PC-3 (cell line): ENCODE results near the gene ISG20. TPM values are rescaled to one million over a fixed set of nuclear protein-coding genes. Genes with fewer than 3 reads are reported as not detected.

Experiments used
- ATAC-seq: fragments of 200-7000 bp; cut with Tn5 transposase; 2 replicates; pipeline ENCODE4 v1.9.1; 2020; ENCODE audit warnings: mild to moderate bottlenecking, moderate library complexity
- BruUV-seq: library from RNA; stranded (reverse); fragments of 400-500 nt; replicated peaks from 2 replicates; lab custom pipeline; 2021; lab: Mats Ljungman, UMichigan
- CTCF ChIA-PET: fragments of 300-600 bp; sonication (Branson Sonifier 250); formaldehyde crosslinking; loops from one replicate; lab custom pipeline; 2022; ENCODE audit warnings: antibody characterized with exemption; lab: Charles Lee
- POLR2A ChIA-PET: fragments of 300-600 bp; sonication (Branson Sonifier 250); formaldehyde crosslinking; loops from one replicate; lab custom pipeline; 2022; ENCODE audit warnings: antibody characterized with exemption; ENCODE audit not compliant: unreplicated experiment; lab: Charles Lee
- DNase-seq: peaks from one replicate; pipeline ENCODE4 v3.0.0-alpha.2; 2015
- H2AFZ ChIP-seq: fragments of 300-600 bp; sonication (generic); 2 replicates; pipeline ENCODE4 v1.6.0; 2016; ENCODE audit warnings: antibody characterized with exemption, low read length
- H3F3A ChIP-seq: fragments of 300-600 bp; sonication (generic); one replicate; pipeline ENCODE4 v1.6.0; 2017; ENCODE audit warnings: antibody characterized with exemption, low read length, control low read depth, mild to moderate bottlenecking; ENCODE audit not compliant: unreplicated experiment
- H3K27ac ChIP-seq: fragments of 300-600 bp; sonication (generic); 2 replicates; pipeline ENCODE4 v1.5.1; 2016; ENCODE audit warnings: mild to moderate bottlenecking, low read length
- H3K27me3 ChIP-seq: fragments of 300-600 bp; sonication (generic); 2 replicates; pipeline ENCODE4 v1.6.1; 2016; ENCODE audit warnings: low read length, mixed read lengths
- H3K36me3 ChIP-seq: fragments of 300-600 bp; sonication (generic); 2 replicates; pipeline ENCODE4 v1.6.1; 2016; ENCODE audit warnings: low read depth, mixed run types, low read length, mixed read lengths
- H3K4me1 ChIP-seq: fragments of 300-600 bp; sonication (generic); 2 replicates; pipeline ENCODE4 v1.5.1; 2016; ENCODE audit warnings: low read length; ENCODE audit not compliant: insufficient read depth
- H3K4me2 ChIP-seq: fragments of 300-600 bp; sonication (generic); 2 replicates; pipeline ENCODE4 v1.6.0; 2016; ENCODE audit warnings: low read length
- H3K4me3 ChIP-seq: fragments of 300-600 bp; sonication (generic); 2 replicates; pipeline ENCODE4 v1.5.1; 2016; ENCODE audit warnings: mild to moderate bottlenecking, low read length, mixed read lengths
- H3K79me2 ChIP-seq: fragments of 300-600 bp; sonication (generic); 2 replicates; pipeline ENCODE4 v1.6.1; 2017; ENCODE audit warnings: low read length, mixed read lengths
- H3K9ac ChIP-seq: fragments of 300-600 bp; sonication (generic); 2 replicates; pipeline ENCODE4 v1.6.0; 2016; ENCODE audit warnings: mild to moderate bottlenecking, low read length
- H3K9me2 ChIP-seq: fragments of 300-600 bp; sonication (generic); replicated peaks from 2 replicates; pipeline ENCODE4 v1.6.1; 2016; ENCODE audit warnings: mixed run types, low read length, mixed read lengths
- H3K9me3 ChIP-seq: fragments of 300-600 bp; sonication (generic); 2 replicates; pipeline ENCODE4 v1.6.1; 2016; ENCODE audit warnings: low read length, mixed read lengths
- H4K20me1 ChIP-seq: fragments of 300-600 bp; sonication (generic); 2 replicates; pipeline ENCODE4 v1.6.1; 2016; ENCODE audit warnings: low read length, mixed read lengths
- CTCF ChIP-seq: fragments of 300-600 bp; sonication (generic); conservative IDR thresholded peaks from 2 replicates; pipeline ENCODE4 v1.5.1; 2017; ENCODE audit warnings: antibody characterized with exemption, low read depth, mild to moderate bottlenecking, low read length
- EZH2 ChIP-seq: fragments of 300-600 bp; sonication (generic); IDR thresholded peaks from one replicate; pipeline ENCODE4 v1.6.1; 2017; ENCODE audit warnings: antibody characterized with exemption, mild to moderate bottlenecking, low read length; ENCODE audit not compliant: unreplicated experiment
- EZH2phosphoT487 ChIP-seq: fragments of 300-600 bp; sonication (generic); IDR thresholded peaks from 2 replicates; pipeline ENCODE4 v1.6.1; 2018; ENCODE audit warnings: mild to moderate bottlenecking, antibody characterized with exemption, low read length, borderline replicate concordance
- intact Hi-C: fragments of 100-400 bp; cut with micrococcal nuclease; formaldehyde crosslinking; loops from 2 replicates; pipeline ENCODE4 v1.9.0; 2023
- total RNA-seq: library from RNA; depleted of rRNA; stranded (reverse); fragments of >200 nt; gene quantifications from 2 replicates; pipeline ENCODE4 v1.2.3, GENCODE V29; 2014

The ISG20 gene
- total RNA-seq, 1 experiment from 2014 or later = 64.0 TPM

DNA sequence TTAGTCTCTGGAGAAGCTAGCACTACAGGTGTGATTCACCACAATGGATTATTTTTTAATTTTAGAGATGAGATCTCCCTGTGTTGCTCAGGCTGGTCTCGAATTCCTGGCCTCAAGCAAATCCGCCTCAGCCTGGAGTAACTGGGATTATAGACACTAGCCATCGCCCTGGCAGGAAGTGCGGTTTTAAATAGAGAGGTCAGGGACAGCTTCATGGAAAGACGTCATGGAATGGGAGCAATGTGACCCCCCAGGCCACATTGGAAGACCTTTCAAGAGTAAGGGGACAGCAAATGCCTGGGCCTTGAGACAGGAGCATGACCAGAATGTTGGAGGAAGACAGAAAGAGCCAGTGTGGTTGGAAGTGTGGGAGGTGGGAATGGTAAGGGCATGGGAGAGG lies 2.2 kb upstream of the ISG20 start:
- Histone ChIP-seq H3K36me3 (peaks cover 13% of the 10 kb centered on the region), H3K4me3 (no peak overlapping the region), H2AFZ (no peak overlapping the region), H3K27ac (peak overlapping the region; percentile 100), H3K79me2 (peaks cover 13% of the 10 kb centered on the region), H3K27me3 (no peaks in the 10 kb centered on the region), H3K4me1 (peaks cover 49% of the 10 kb centered on the region), H3K9ac (peak overlapping the region; percentile 92), H4K20me1 (no peaks in the 10 kb centered on the region), H3K9me3 (no peaks in the 10 kb centered on the region), H3K9me2 (no peaks in the 10 kb centered on the region), H3K4me2 (peak overlapping the region; percentile 37; the same call in 1 of the 2 replicates), H3F3A (no peaks in the 10 kb centered on the region)
- intact Hi-C loops = no loop called here
- ChIA-PET POLR2A (no interaction called here), CTCF (no interaction called here)
- BruUV-seq = no TSS peak
- ATAC-seq (no peak), DNase-seq (no peak)
- TF ChIP-seq EZH2 (no peak), CTCF (no peak), EZH2phosphoT487 (no peak)

DNA sequence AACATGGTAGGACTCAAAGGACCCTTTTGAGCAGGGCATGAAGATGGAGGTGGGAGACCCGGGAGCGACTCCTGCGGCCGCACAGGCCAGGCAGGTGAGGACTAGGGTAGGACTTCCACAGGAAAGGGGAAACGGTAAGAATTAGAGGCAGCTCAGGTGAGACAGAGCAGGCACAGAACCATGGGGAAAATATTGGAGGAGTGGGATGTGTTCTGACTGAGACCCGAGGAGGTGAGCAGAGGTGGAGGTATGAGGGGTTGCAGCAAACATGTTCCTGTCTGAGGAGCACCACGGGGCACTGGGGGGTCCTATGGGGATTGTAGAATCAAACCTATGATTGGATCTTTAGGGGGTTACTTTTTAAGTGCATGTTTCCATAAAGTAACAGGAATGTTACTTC lies 1.4 kb upstream of the ISG20 start:
- Histone ChIP-seq H3K9me3 (no peaks in the 10 kb centered on the region), H3K4me1 (peaks cover 49% of the 10 kb centered on the region), H3F3A (no peaks in the 10 kb centered on the region), H4K20me1 (no peaks in the 10 kb centered on the region), H3K36me3 (0 out of 2 replicates have a peak, but pooled peaks cover 7% of the 10 kb centered on the region), H3K79me2 (peaks cover 7% of the 10 kb centered on the region), H3K9me2 (no peaks in the 10 kb centered on the region), H3K27me3 (no peaks in the 10 kb centered on the region), H3K4me3 (no peak overlapping the region), H2AFZ (no peak overlapping the region), H3K4me2 (no peak overlapping the region), H3K27ac (peak overlapping the region; percentile 100), H3K9ac (peak overlapping the region; percentile 92)
- TF ChIP-seq CTCF (no peak), EZH2 (no peak), EZH2phosphoT487 (no peak)
- POLR2A ChIA-PET = no interaction called here
- intact Hi-C loops = no loop called here
- no peak for DNase-seq
- ATAC-seq = no peak
- CTCF ChIA-PET = no interaction called here
- no TSS peak for BruUV-seq
